SK-MEL-5 (cell line): ENCODE measurements around the gene NRDE2. TPM values are rescaled to one million over a fixed set of nuclear protein-coding genes. Genes with fewer than 3 reads are reported as not detected.

Source experiments
- DNase-seq: peaks from one replicate; pipeline ENCODE4 v3.0.0-alpha.2; 2016; ENCODE audit warnings: low read depth, low spot score
- in situ Hi-C: cut with HindIII; loops from 2 replicates; pipeline ENCODE4 v1.10.0; 2016; ENCODE audit warnings: low sequenced_read_pairs, high pct_unique_total_duplicates, low pct_unique_long_range_greater_than_20kb
- polyA plus RNA-seq, 2 experiments: library from polyadenylated mRNA; depleted of rRNA; stranded (reverse); fragments of >200 nt; gene quantifications; 2 replicates each; pipeline ENCODE4 v1.2.3, GENCODE V29; 2015
- total RNA-seq: library from RNA; depleted of rRNA; stranded (reverse); fragments of >200 nt; shearing (Covaris generic); gene quantifications from 2 replicates; pipeline ENCODE4 v1.2.3, GENCODE V29; 2014; rRNA removed

NRDE2 gene
- 9.8 and 11.0 TPM in 2 replicates for total RNA-seq
- polyA plus RNA-seq (2015; cell fraction: cytosol; rRNA removed): 4.5 and 9.5 TPM in 2 replicates
- 14.1 and 28.3 TPM in 2 replicates for polyA plus RNA-seq (2015; cell fraction: nucleus; rRNA removed)

DNA sequence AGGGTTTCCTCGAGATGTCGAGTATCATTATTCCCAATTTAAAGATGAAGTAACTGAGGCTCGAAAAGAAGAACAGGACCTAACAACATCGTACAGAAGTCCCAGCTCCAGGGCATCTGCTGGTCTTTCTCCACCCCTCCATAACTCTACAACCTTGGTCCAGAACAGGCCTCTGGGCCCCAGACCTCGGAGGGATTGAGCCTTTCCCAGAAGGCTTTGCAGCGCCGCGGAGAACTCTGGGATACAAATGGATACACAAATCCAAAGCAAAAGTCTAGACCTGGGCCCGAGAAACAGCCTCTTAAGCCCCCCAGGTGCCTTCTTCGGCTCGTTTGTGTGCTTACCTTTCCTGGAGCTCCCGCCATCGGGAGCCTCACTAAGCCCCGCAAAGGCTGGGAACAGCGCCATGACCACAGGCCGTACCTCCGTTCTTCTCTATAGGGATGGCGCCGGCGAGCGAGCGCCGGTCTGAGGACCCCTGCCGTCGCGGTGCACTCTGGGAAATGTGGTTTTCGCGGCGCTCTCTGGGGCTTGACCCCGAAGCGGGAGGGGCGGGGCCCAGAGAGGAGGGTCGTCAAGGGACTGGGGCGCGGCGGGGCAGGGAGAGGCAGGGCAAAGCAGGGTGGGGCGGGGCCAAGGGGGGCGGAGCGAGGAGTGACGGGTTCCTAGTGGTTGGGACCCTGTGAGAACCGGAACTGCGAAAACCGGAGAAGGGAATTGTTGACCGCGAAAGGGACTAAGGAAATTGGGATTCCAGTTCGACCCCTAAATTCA is at the start of gene NRDE2:
NRDE2 (minus strand) TSS at position 445 of the 774 bp plus-strand sequence; CDS start at position 408, 37 bp downstream.
- peak; percentile 97 for DNase-seq
- in situ Hi-C loops: no loop called here

DNA sequence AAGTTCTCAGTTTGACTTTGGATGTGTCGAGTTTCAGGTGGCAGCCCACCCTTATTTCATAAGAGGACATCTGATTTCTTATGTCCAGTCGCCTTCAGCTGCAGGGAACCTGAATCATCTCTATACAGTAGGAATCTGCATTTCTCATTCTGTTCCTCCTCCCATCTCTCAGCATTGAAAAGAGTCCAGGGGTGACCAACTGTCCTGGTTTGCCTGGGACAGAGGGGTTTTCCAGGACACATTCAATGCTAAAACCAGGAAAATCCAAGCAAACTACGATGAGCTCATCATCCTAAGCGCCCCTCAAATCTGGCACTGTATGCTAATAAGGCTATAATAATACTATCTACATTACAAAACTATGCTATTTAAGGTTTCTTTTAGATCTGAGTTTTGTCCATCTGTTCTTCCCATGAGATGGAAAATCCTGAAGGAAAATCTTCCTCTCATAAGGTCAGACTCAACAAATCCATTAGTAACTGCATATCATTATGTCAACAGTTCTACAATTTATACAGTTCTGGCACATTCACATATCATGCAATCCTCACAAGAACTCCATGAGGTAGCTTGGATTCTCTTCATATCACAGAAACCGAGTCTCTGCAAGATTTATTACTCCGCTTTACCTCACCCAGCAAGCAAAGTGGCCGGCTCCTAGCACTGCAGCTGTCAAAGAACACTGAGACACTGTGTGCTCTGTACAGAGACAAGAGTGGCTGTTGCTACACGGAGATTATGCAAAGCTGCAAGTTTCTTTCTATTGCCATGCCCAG is 49.5 kb upstream of the NRDE2 start:
- peak; percentile 43 for DNase-seq
- in situ Hi-C loops: no loop called here

DNA sequence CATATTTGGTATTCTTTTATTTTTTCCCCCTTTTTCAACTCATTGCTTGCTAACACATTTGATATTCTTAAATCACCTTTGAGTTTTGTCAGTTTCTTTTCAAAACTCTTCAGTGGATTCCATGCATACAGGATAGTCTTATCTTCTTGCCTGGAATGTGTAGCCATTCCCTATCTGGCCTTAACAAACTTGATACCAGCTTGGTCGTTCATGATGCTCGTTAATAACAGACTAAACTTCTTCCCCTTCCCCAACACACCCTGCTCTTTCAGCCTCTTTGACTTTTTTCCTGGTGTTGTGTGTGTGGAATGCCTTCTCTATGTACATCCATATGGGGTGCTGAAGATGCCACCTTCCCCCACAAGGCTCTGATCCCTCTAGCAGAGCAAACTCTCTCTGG is 47.4 kb upstream of the NRDE2 start:
- in situ Hi-C loops: no loop called here
- DNase-seq: no peak

DNA sequence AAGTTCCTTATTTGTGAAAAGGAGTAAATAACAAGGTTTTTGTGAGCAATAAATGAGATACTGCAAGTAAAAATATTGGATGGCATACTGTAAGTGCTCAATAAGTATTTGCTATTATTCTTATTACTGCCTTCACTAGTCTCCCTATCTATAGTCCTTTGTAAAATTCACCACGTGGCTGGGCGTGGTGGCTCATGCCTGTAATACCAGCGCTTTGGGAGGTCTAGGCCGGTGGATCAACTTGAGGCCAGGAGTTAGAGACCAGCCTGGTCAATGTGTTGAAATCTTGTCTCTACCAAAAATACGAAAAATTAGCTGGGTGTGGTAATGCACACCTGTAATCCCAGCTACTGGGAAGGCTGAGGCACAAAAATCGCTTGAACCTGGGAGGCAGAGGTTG is 46.5 kb upstream of the NRDE2 start:
- DNase-seq: no peak
- in situ Hi-C loops: no loop called here

DNA sequence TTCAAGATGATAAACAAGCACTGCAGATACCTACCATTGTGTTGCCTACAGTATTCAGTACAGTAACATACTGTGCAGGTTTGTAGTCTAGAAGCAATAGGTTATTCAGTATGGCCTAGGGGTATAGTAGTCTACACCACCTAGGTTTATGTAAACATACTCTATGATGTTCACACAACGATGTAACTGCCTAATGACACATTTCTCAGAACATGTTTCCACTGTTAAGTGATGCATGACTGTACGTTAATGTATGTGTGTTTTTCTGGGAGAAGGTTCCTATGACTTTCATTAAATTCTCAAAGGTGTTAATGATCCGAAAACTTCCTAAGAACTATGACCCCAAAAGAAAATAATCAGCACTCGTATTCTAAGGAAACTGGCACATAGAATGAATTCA is 44.2 kb upstream of the NRDE2 start:
- in situ Hi-C loops: no loop called here
- no peak for DNase-seq

DNA sequence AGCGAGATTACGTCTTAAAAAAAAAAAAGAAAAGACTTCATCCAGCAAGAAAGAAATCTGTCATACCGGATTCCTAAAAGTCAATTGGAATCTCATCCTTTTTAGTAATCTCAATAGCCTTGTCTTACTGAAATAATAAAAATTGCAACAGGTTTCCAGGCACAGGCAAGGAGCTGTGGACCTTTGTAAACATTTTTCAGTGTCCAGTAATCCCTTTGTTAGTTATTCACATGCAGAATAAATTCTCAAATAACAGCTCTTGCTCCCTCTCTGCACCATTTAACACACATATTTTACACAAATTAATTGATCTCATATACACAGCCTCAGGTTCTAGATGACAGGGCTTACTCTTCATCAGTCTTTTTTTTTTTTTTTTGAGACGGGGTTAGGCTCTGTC is 43.1 kb upstream of the NRDE2 start:
- in situ Hi-C loops: no loop called here
- DNase-seq: no peak

GRCh38 chr14:90373887-90374286 is 42.1 kb upstream of the NRDE2 start:
- DNase-seq: no peak
- in situ Hi-C loops: no loop called here

DNA sequence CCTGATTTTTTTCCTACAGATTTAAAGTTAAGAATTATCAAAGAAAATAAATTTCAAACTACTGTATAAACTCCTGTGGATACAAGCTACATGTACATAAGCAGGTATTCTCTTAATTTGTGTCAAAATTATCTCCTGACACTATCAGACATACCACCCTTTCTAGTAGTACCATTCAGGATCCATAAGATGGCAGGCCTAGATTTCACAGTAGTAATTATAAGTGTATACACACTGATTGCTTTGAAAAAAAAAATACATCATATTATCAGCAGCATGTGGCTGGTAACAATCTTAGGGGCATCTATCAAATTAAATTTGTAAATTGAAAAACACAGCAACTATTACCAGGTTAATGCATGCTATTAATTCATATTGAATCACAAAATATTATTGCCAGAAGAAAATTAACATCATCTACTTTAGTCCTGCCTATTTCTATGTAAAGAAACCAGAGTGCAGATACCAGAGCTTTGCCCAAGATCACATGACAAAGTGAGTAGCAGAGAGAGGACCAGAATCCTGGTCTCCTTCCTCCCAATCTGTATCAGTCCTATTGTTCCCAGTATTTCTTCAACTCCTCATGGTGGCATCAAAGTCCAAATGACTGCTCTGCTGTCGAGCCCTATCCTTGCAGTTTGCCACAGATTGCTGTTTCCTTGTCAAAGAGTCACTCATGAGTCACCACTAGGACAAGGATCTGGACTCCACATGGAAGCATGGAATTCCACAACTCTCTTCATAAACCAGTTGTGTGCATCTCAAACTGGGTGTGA is 37.4 kb upstream of the NRDE2 start:
- peak; percentile 33 for DNase-seq
- in situ Hi-C loops: no loop called here

DNA sequence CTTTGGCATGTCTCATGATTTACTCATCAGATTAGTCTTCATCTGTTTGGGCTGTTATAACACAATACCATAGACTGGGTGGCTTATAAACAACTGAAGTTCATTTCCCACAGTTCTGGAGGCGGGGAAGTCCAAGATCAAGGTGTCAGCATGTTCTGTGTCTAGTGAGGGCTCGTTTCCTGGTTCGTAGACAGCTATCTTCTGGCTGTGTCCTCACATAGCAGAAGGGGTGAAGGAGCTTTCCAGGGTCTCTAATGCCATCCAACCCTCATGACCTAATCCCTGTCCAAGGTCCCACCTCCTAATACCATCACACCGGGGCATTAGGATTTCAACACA is 30.8 kb upstream of the NRDE2 start:
- in situ Hi-C loops: no loop called here
- DNase-seq: no peak

DNA sequence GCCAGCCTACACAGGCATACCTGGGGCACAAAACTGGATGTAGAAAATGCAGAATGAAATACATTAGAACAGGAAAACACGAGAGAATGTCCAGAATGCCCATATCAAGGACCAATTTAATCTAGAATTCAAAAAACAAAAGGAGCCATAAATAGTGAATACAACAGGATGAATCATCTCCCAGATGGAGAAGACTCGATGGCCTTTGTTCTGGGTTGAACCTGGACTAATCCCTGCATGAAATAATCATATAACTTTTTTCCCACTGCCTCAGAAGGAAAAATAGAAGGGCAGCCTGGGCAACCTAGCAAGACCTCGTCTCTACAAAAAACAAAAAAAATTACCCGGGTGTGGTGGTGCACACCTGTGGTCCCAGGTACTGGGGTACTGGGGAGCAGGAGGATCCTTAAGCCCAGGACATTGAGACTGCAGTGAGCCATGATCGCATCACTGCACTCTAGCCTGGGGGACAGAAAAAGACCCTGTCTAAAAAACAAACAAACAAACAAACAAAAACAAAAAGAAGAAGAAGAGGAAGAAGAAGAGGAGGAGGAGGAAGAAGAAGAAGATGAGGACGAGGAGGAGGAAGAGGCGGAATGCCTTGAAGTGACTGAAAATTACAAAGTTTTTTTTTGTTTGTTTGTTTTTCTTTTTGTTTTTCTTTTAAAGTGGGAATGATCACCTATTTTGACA is 30.3 kb upstream of the NRDE2 start:
- in situ Hi-C loops: no loop called here
- DNase-seq: no peak

GRCh38 chr14:90358359-90358758 is 26.6 kb upstream of the NRDE2 start:
- in situ Hi-C loops: no loop called here
- DNase-seq: no peak

- in situ Hi-C loops: no loop called here
- DNase-seq: no peak
These were observed 25.2 kb upstream of the NRDE2 start for GRCh38 chr14:90356925-90357324.

DNA sequence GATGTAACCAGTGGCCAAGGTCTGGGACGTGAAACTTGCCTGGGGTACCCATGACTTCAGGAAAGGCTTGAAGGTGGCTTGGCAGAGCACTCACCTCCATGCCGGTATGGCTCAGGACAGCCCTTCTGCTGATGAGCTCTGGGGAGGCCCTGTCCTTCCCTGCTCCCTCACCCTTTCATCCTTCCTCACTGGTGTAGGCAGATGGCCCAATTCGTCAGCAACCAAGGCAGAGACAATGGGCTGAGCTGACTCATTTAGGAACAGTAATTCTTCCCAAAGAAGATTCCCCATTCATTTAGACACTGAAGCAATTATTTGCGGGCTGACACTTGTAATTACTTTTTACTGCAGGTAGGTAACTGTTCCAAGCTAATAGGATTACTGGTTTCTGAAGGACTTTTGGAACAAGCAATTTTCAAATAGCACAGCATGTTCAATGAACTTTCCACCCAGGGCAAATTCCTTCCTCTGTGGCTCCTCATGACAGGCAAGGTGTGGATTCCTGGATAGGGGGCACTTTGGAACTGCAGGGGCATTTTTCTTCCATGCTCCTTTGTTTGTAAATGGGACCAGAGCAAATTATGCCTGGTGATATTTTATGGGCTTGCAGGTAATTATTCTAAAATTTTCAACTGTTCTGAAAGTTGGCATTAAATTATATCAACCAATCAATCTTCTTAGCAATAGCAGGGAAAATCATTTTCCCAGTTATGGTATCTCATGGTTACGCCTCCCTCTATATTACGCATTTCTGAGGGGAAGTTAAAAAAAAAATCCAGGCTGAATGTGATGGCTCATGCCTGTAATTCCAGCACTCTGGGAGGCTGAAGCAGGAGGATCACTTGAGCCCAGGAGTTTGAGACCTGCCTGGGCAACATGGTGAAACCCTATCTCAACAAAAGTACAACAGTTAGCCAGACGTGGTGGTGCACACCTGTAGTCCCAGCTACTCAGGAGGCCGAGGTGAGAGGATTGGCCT is 24.1 kb upstream of the NRDE2 start:
- in situ Hi-C loops: no loop called here
- DNase-seq: no peak

GRCh38 chr14:90354551-90355298 is 23.0 kb upstream of the NRDE2 start:
- DNase-seq: no peak
- in situ Hi-C loops: no loop called here

- DNase-seq: no peak
- in situ Hi-C loops: no loop called here
These were observed 18.0 kb upstream of the NRDE2 start for GRCh38 chr14:90349739-90350138.

GRCh38 chr14:90348270-90348669 is 16.5 kb upstream of the NRDE2 start:
- in situ Hi-C loops: no loop called here
- no peak for DNase-seq
